ENCODE results near the gene AFAP1. TPM values are rescaled to one million over a fixed set of nuclear protein-coding genes. Genes with fewer than 3 reads are reported as not detected.

Gene AFAP1
- total RNA-seq, 5 donors from 2014 or later (not counting 1 experiment from before 2014, with no cell fraction given): 4.8 to 34.8 (median 20.3) TPM

DNA sequence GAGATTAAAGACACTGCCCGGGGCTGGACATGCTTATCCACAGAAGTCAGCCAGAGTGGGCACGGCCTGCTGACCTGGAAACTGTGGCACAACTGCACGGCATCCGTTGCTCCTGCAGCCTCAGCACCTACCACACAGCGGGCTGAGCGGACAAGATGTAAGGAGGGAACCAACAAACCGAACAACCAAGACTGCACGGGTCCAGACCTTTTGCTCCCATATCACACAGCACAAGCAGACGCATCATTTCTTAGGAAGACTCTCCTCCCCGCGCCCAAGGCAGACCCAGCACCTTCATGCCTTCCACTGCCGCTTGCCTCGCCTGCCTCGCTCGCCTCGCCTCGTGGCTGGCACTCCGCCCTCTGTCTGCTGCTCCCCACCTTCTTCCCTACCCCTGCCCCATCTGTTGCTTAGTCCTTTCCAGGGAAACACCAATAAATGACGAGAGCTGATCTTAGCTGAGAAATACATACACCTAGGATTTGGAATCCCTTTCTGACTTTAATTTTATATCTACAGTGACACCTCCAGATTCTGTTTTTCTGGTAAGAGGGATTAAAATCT is 79.0 kb downstream of the AFAP1 start:
- H3K27ac ChIP-seq (ENCODE audit: low read length): no peak overlapping the region
- Mint-ChIP-seq H3K27ac (no peak overlapping the region), H3K4me3 (no peak overlapping the region), H3K9me3 (peaks cover 0 to 8% (median 6%) of the 10 kb centered on the region in 3 donors), H3K27me3 (peaks cover 1 to 3% of the 10 kb centered on the region in 2 donors), H3K36me3 (peaks cover 13% of the 10 kb centered on the region), H3K4me1 (peaks cover 31 to 52% (median 36%) of the 10 kb centered on the region in 3 donors)
- ChIA-PET POLR2A (no interaction called here), CTCF (no interaction called here)
- peaks cover 0 to 15% of the 10 kb centered on the region in 2 experiments for H3K4me1 ChIP-seq (ENCODE audit: control insufficient read depth in 1 of 2, extremely low read depth in 1 of 2, insufficient read depth in 2 of 2, low read length in 2 of 2)
- peaks cover 0 to 4% of the 10 kb centered on the region in 2 experiments for H3K27me3 ChIP-seq (replicated peaks in 1 of 2; ENCODE audit: control insufficient read depth in 2 of 2, extremely low read depth in 1 of 2, insufficient read depth in 2 of 2, low read length in 1 of 2)
- DNase-seq (no peak), ATAC-seq (replicated peaks in 1 of 4) (no peak)
- WGBS (ENCODE audit: insufficient coverage): 88% methylated on average over 18 of the region's 19 CpGs
- no peak overlapping the region for H3K4me3 ChIP-seq (ENCODE audit: control insufficient read depth in 1 of 2, extremely low read depth in 1 of 2, low read length in 1 of 2)
- H3K9me3 ChIP-seq: no peaks in the 10 kb centered on the region
- no peaks in the 10 kb centered on the region for H3K36me3 ChIP-seq (ENCODE audit: control insufficient read depth in 2 of 2, extremely low read depth in 1 of 2, insufficient read depth in 1 of 2, low read length in 1 of 2)

- ATAC-seq (replicated peaks in 1 of 4) (no peak), DNase-seq (no peak)
- ChIA-PET CTCF (no interaction called here), POLR2A (no interaction called here)
- H3K4me1 ChIP-seq (ENCODE audit: control insufficient read depth in 1 of 2, extremely low read depth in 1 of 2, insufficient read depth in 2 of 2, low read length in 2 of 2): peaks cover 6 to 28% of the 10 kb centered on the region in 2 experiments
- Mint-ChIP-seq H3K4me1 (peaks cover 40 to 60% (median 49%) of the 10 kb centered on the region in 3 donors), H3K36me3 (peaks cover 9% of the 10 kb centered on the region), H3K27ac (no peak overlapping the region), H3K27me3 (peaks cover 1 to 3% of the 10 kb centered on the region in 2 donors), H3K4me3 (no peak overlapping the region), H3K9me3 (peaks cover 0 to 8% (median 5%) of the 10 kb centered on the region in 3 donors)
- no peaks in the 10 kb centered on the region for H3K9me3 ChIP-seq
- H3K27me3 ChIP-seq (replicated peaks in 1 of 2; ENCODE audit: control insufficient read depth in 2 of 2, extremely low read depth in 1 of 2, insufficient read depth in 2 of 2, low read length in 1 of 2): peaks cover 0 to 4% of the 10 kb centered on the region in 2 experiments
- H3K4me3 ChIP-seq (ENCODE audit: control insufficient read depth in 1 of 2, extremely low read depth in 1 of 2, low read length in 1 of 2): no peak overlapping the region
- H3K27ac ChIP-seq (ENCODE audit: low read length): no peak overlapping the region
- H3K36me3 ChIP-seq (ENCODE audit: control insufficient read depth in 2 of 2, extremely low read depth in 1 of 2, insufficient read depth in 1 of 2, low read length in 1 of 2): no peaks in the 10 kb centered on the region
- 78% methylated on average over 3 of the region's 4 CpGs for WGBS (ENCODE audit: insufficient coverage)
Observed at GRCh38 chr4:7859326-7859725, 80.3 kb downstream of the AFAP1 start.

GRCh38 chr4:7858498-7858897 is 81.2 kb downstream of the AFAP1 start:
- H3K4me3 ChIP-seq (ENCODE audit: control insufficient read depth in 1 of 2, extremely low read depth in 1 of 2, low read length in 1 of 2): no peak overlapping the region
- Mint-ChIP-seq H3K36me3 (peaks cover 5% of the 10 kb centered on the region), H3K27ac (no peak overlapping the region), H3K9me3 (no peaks in the 10 kb centered on the region), H3K4me1 (peaks cover 40 to 62% (median 53%) of the 10 kb centered on the region in 3 donors), H3K4me3 (no peak overlapping the region), H3K27me3 (peaks cover 0 to 3% of the 10 kb centered on the region in 2 donors)
- H3K27me3 ChIP-seq (replicated peaks in 1 of 2; ENCODE audit: control insufficient read depth in 2 of 2, extremely low read depth in 1 of 2, insufficient read depth in 2 of 2, low read length in 1 of 2): peaks cover 0 to 4% of the 10 kb centered on the region in 2 experiments
- no peaks in the 10 kb centered on the region for H3K36me3 ChIP-seq (ENCODE audit: control insufficient read depth in 2 of 2, extremely low read depth in 1 of 2, insufficient read depth in 1 of 2, low read length in 1 of 2)
- no peak for ATAC-seq (replicated peaks in 1 of 4)
- 77% methylated on average over 4 of the region's 5 CpGs for WGBS (ENCODE audit: insufficient coverage)
- CTCF ChIA-PET: no interaction called here
- H3K27ac ChIP-seq (ENCODE audit: low read length): no peak overlapping the region
- POLR2A ChIA-PET: no interaction called here
- no peak for DNase-seq
- no peaks in the 10 kb centered on the region for H3K9me3 ChIP-seq
- peaks cover 13 to 36% of the 10 kb centered on the region in 2 experiments for H3K4me1 ChIP-seq (ENCODE audit: control insufficient read depth in 1 of 2, extremely low read depth in 1 of 2, insufficient read depth in 2 of 2, low read length in 2 of 2)

- Mint-ChIP-seq H3K4me3 (no peak overlapping the region), H3K27ac (peak overlapping the region; percentile 71 to 89), H3K27me3 (peaks cover 0 to 3% of the 10 kb centered on the region in 2 donors), H3K36me3 (peaks cover 6% of the 10 kb centered on the region), H3K9me3 (no peaks in the 10 kb centered on the region), H3K4me1 (peaks cover 40 to 64% (median 56%) of the 10 kb centered on the region in 3 donors)
- ChIA-PET POLR2A (no interaction called here), CTCF (no interaction called here)
- no peak for DNase-seq
- H3K4me1 ChIP-seq (ENCODE audit: control insufficient read depth in 1 of 2, extremely low read depth in 1 of 2, insufficient read depth in 2 of 2, low read length in 2 of 2): peaks cover 14 to 41% of the 10 kb centered on the region in 2 experiments
- peaks cover 0 to 4% of the 10 kb centered on the region in 2 experiments for H3K27me3 ChIP-seq (replicated peaks in 1 of 2; ENCODE audit: control insufficient read depth in 2 of 2, extremely low read depth in 1 of 2, insufficient read depth in 2 of 2, low read length in 1 of 2)
- H3K36me3 ChIP-seq (ENCODE audit: control insufficient read depth in 2 of 2, extremely low read depth in 1 of 2, insufficient read depth in 1 of 2, low read length in 1 of 2): no peaks in the 10 kb centered on the region
- no peak overlapping the region for H3K4me3 ChIP-seq (ENCODE audit: control insufficient read depth in 1 of 2, extremely low read depth in 1 of 2, low read length in 1 of 2)
- no peaks in the 10 kb centered on the region for H3K9me3 ChIP-seq
- ATAC-seq (replicated peaks in 1 of 4): no peak
- 100% methylated on average over 1 of the region's 2 CpGs for WGBS (ENCODE audit: insufficient coverage)
- H3K27ac ChIP-seq (ENCODE audit: low read length): no peak overlapping the region
Observed at GRCh38 chr4:7857993-7858392, 81.7 kb downstream of the AFAP1 start.

DNA sequence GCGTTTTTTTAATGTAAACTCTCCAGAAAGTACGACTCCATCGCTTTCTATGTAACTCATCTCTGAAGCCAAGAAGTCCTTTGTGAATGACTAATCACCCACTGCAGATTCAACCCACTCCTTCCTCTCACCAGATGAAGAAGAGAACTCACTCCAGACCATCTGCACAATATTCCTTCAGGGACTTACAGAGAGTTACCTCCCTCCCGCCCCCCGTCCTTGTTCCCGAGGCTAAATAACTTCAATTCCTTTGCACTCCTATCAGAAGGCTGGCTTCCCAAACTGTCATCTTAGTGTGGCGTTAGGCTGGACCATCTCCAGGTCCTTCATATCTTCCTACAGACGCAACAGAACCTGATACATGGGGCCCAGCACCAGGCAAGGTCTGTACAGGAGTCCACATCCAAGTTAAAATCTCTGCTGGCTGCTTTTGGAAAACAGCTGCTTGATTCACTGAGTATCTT is 82.4 kb downstream of the AFAP1 start:
- ATAC-seq (replicated peaks in 1 of 4): no peak
- ChIA-PET CTCF (interaction anchor here in 1 of 2 donors (1.0 kb wide), 1 partner anchor 83 kb away, joined by 3 read pairs; the partner anchor contains the start of gene AFAP1), POLR2A (no interaction called here)

GRCh38 chr4:7855731-7856130 is 83.9 kb downstream of the AFAP1 start:
- ChIA-PET CTCF (interaction anchor here in 1 of 2 donors (1.7 kb wide), 1 partner anchor 84 kb away, joined by 6 read pairs; the partner anchor contains the start of gene AFAP1), POLR2A (no interaction called here)
- 93% methylated on average over 5 of the region's 10 CpGs for WGBS (ENCODE audit: insufficient coverage)
- Histone ChIP-seq H3K27me3 (replicated peaks in 1 of 2; ENCODE audit: control insufficient read depth in 2 of 2, extremely low read depth in 1 of 2, insufficient read depth in 2 of 2, low read length in 1 of 2) (peaks cover 0 to 4% of the 10 kb centered on the region in 2 experiments), H3K4me1 (ENCODE audit: control insufficient read depth in 1 of 2, extremely low read depth in 1 of 2, insufficient read depth in 2 of 2, low read length in 2 of 2) (peaks cover 14 to 62% of the 10 kb centered on the region in 2 experiments), H3K4me3 (ENCODE audit: control insufficient read depth in 1 of 2, extremely low read depth in 1 of 2, low read length in 1 of 2) (no peak overlapping the region), H3K36me3 (ENCODE audit: control insufficient read depth in 2 of 2, extremely low read depth in 1 of 2, insufficient read depth in 1 of 2, low read length in 1 of 2) (no peaks in the 10 kb centered on the region), H3K9me3 (no peaks in the 10 kb centered on the region), H3K27ac (ENCODE audit: low read length) (peak overlapping the region; percentile 84)
- H3K4me3 Mint-ChIP-seq: peak overlapping the region in 2 of 3 donors; percentile 3 to 40
- no peak for ATAC-seq (replicated peaks in 1 of 4)
- H3K27ac Mint-ChIP-seq: peak overlapping the region; percentile 94 to 97
- H3K9me3 Mint-ChIP-seq: no peaks in the 10 kb centered on the region
- DNase-seq: no peak
- H3K27me3 Mint-ChIP-seq: no peaks in the 10 kb centered on the region
- H3K4me1 Mint-ChIP-seq: peaks cover 44 to 87% (median 77%) of the 10 kb centered on the region in 3 donors
- H3K36me3 Mint-ChIP-seq: peaks cover 9% of the 10 kb centered on the region

More for the DNA sequence above, 82.4 kb downstream of the AFAP1 start:
- no peak for DNase-seq
- no peak overlapping the region for H3K4me3 ChIP-seq (ENCODE audit: control insufficient read depth in 1 of 2, extremely low read depth in 1 of 2, low read length in 1 of 2)
- H3K27me3 Mint-ChIP-seq: peaks cover 0 to 3% of the 10 kb centered on the region in 2 donors
- peaks cover 14 to 48% of the 10 kb centered on the region in 2 experiments for H3K4me1 ChIP-seq (ENCODE audit: control insufficient read depth in 1 of 2, extremely low read depth in 1 of 2, insufficient read depth in 2 of 2, low read length in 2 of 2)
- H3K36me3 ChIP-seq (ENCODE audit: control insufficient read depth in 2 of 2, extremely low read depth in 1 of 2, insufficient read depth in 1 of 2, low read length in 1 of 2): no peaks in the 10 kb centered on the region
- H3K27ac Mint-ChIP-seq: peak overlapping the region; percentile 84 to 89
- no peaks in the 10 kb centered on the region for H3K9me3 Mint-ChIP-seq
- H3K4me1 Mint-ChIP-seq: peaks cover 40 to 71% (median 62%) of the 10 kb centered on the region in 3 donors
- H3K9me3 ChIP-seq: no peaks in the 10 kb centered on the region
- peak overlapping the region in 1 of 3 donors; percentile 40 for H3K4me3 Mint-ChIP-seq
- H3K36me3 Mint-ChIP-seq: peaks cover 6% of the 10 kb centered on the region
- WGBS (ENCODE audit: insufficient coverage): 55% methylated on average over 7 of the region's 8 CpGs
- peaks cover 0 to 4% of the 10 kb centered on the region in 2 experiments for H3K27me3 ChIP-seq (replicated peaks in 1 of 2; ENCODE audit: control insufficient read depth in 2 of 2, extremely low read depth in 1 of 2, insufficient read depth in 2 of 2, low read length in 1 of 2)
- H3K27ac ChIP-seq (ENCODE audit: low read length): no peak overlapping the region
